ENCODE data around the gene INHBC. TPM values are rescaled to one million over a fixed set of nuclear protein-coding genes. Genes with fewer than 3 reads are reported as not detected.

Gene INHBC
- total and polyA plus RNA-seq, 2 donors (not counting 1 experiment from before 2014, with no cell fraction given), result 0.17 to 0.31 TPM

GRCh38 chr12:57459750-57460467, 25.3 kb downstream of the INHBC start, which contains the start of gene GLI1:
GLI1 (plus strand) TSS chr12:57459785; CDS start chr12:57463692, 3,907 bp downstream.
- no peaks in the 10 kb centered on the region for H4K20me1 ChIP-seq (ENCODE audit: control insufficient read depth, insufficient read depth, low read length, poor library complexity, severe bottlenecking)
- no peak for DNase-seq
- H3K27ac ChIP-seq (ENCODE audit: low read length in 2 of 2), result peak within 1 kb of the TSS; percentile 88 to 92
- POLR2A ChIA-PET, result interaction anchor here (0.6 to 3.9 kb wide), 7 partner anchors 19 to 774 kb away, joined by 3 to 39 read pairs (median 4); partner anchors contain the start of genes ARHGAP9 and DDIT3
- H3K36me3 ChIP-seq (replicated peaks in 1 of 2; ENCODE audit: control extremely low read depth in 1 of 2, control insufficient read depth in 1 of 2, extremely low read depth in 1 of 2, insufficient read depth in 2 of 2, low read length in 1 of 2), result no peaks in the 10 kb centered on the region
- intact Hi-C loops (cut with micrococcal nuclease), result loop anchor here (1.0 to 10.0 kb wide), 7 partner anchors 29 to 348 kb away; partner anchors contain the start of genes CDK4, DDIT3, MARCHF9 and R3HDM2
- no peaks in the 10 kb centered on the region for H3K27me3 Mint-ChIP-seq
- H3K27me3 ChIP-seq (replicated peaks in 1 of 4; ENCODE audit: control extremely low read depth in 1 of 4, control insufficient read depth in 3 of 4, insufficient read depth in 4 of 4, low read length in 3 of 4), result no peaks in the 10 kb centered on the region
- TF ChIP-seq CTCF (IDR thresholded peaks at IDR 0.05) (no peak), EZH2 (IDR thresholded peaks at IDR 0.05; ENCODE audit: borderline replicate concordance, insufficient read depth, low read depth, low read length, poor library complexity, severe bottlenecking) (no peak)
- H3K9ac ChIP-seq (ENCODE audit: low read length), result peak within 1 kb of the TSS; percentile 81
- H3K27ac Mint-ChIP-seq, result peak within 1 kb of the TSS; percentile 95
- ATAC-seq (ENCODE audit: low read depth), result no peak
- H3K4me3 ChIP-seq (ENCODE audit: control extremely low read depth in 1 of 5, extremely low read depth in 1 of 5, insufficient read depth in 1 of 5, low read depth in 2 of 5, low read length in 4 of 5), result peak within 1 kb of the TSS; percentile 58 to 93 (median 89)
- H3K79me2 ChIP-seq (ENCODE audit: control insufficient read depth, insufficient read depth, low read length), result peaks cover 6% of the 10 kb centered on the region
- no peaks in the 10 kb centered on the region for H3K9me3 Mint-ChIP-seq (ENCODE audit: insufficient read depth)
- H3K9me3 ChIP-seq (ENCODE audit: control extremely low read depth in 1 of 3, control insufficient read depth in 2 of 3, insufficient read depth in 1 of 3, low read length in 2 of 3), result no peaks in the 10 kb centered on the region
- peak within 1 kb of the TSS; percentile 94 for H3K4me2 ChIP-seq (replicated peaks; ENCODE audit: low read depth, low read length, poor library complexity, severe bottlenecking)
- WGBS (ENCODE audit: insufficient coverage), result 3% methylated on average over 8 of the region's 36 CpGs
- peaks cover 30 to 58% of the 10 kb centered on the region in 2 donors for H3K4me1 ChIP-seq (ENCODE audit: control insufficient read depth in 2 of 2, insufficient read depth in 2 of 2, low read length in 2 of 2)
- H2AFZ ChIP-seq (ENCODE audit: insufficient read depth, low read depth, low read length, poor library complexity, severe bottlenecking), result peak within 1 kb of the TSS; percentile 78
- H3K4me1 Mint-ChIP-seq, result peaks cover 53% of the 10 kb centered on the region
- peak within 1 kb of the TSS; percentile 98 for H3K4me3 Mint-ChIP-seq
- CTCF ChIA-PET, result interaction anchor here (0.6 to 7.6 kb wide), 19 partner anchors 10 to 217 kb away, joined by 3 to 166 read pairs (median 5); partner anchors contain the start of genes ARHGAP9, DDIT3 and MARS1

GRCh38 chr12:57460468-57460784, 25.8 kb downstream of the INHBC start:
- Mint-ChIP-seq H3K4me1 (peaks cover 52% of the 10 kb centered on the region), H3K27ac (peak overlapping the region; percentile 67), H3K4me3 (peak overlapping the region; percentile 92), H3K27me3 (no peaks in the 10 kb centered on the region), H3K9me3 (ENCODE audit: insufficient read depth) (no peaks in the 10 kb centered on the region)
- 3% methylated on average over 5 of the region's 6 CpGs for WGBS (ENCODE audit: insufficient coverage)
- ATAC-seq (ENCODE audit: low read depth), result no peak
- peak overlapping the region; percentile 78 for H2AFZ ChIP-seq (ENCODE audit: insufficient read depth, low read depth, low read length, poor library complexity, severe bottlenecking)
- H3K4me3 ChIP-seq (ENCODE audit: control extremely low read depth in 1 of 5, extremely low read depth in 1 of 5, insufficient read depth in 1 of 5, low read depth in 2 of 5, low read length in 4 of 5), result peak overlapping the region; percentile 33 to 93 (median 81)
- H3K36me3 ChIP-seq (replicated peaks in 1 of 2; ENCODE audit: control extremely low read depth in 1 of 2, control insufficient read depth in 1 of 2, extremely low read depth in 1 of 2, insufficient read depth in 2 of 2, low read length in 1 of 2), result no peaks in the 10 kb centered on the region
- POLR2A ChIA-PET, result interaction anchor here (0.6 to 3.9 kb wide), 3 partner anchors 18 to 202 kb away, joined by 4 to 39 read pairs (median 4); partner anchors contain the start of genes ARHGAP9 and DDIT3
- peaks cover 30 to 57% of the 10 kb centered on the region in 2 donors for H3K4me1 ChIP-seq (ENCODE audit: control insufficient read depth in 2 of 2, insufficient read depth in 2 of 2, low read length in 2 of 2)
- H3K9ac ChIP-seq (ENCODE audit: low read length), result peak overlapping the region; percentile 81
- intact Hi-C loops (cut with micrococcal nuclease), result no loop called here
- TF ChIP-seq EZH2 (IDR thresholded peaks at IDR 0.05; ENCODE audit: borderline replicate concordance, insufficient read depth, low read depth, low read length, poor library complexity, severe bottlenecking), result no peak
- no peak for TF ChIP-seq CTCF (IDR thresholded peaks at IDR 0.05)
- peak overlapping the region in 1 of 2 donors; percentile 0 for H3K27ac ChIP-seq (ENCODE audit: low read length in 2 of 2)
- H3K27me3 ChIP-seq (replicated peaks in 1 of 4; ENCODE audit: control extremely low read depth in 1 of 4, control insufficient read depth in 3 of 4, insufficient read depth in 4 of 4, low read length in 3 of 4), result no peaks in the 10 kb centered on the region
- H4K20me1 ChIP-seq (ENCODE audit: control insufficient read depth, insufficient read depth, low read length, poor library complexity, severe bottlenecking), result no peaks in the 10 kb centered on the region
- DNase-seq, result peak; percentile 66
- no peaks in the 10 kb centered on the region for H3K9me3 ChIP-seq (ENCODE audit: control extremely low read depth in 1 of 3, control insufficient read depth in 2 of 3, insufficient read depth in 1 of 3, low read length in 2 of 3)
- H3K79me2 ChIP-seq (ENCODE audit: control insufficient read depth, insufficient read depth, low read length), result peaks cover 6% of the 10 kb centered on the region
- H3K4me2 ChIP-seq (replicated peaks; ENCODE audit: low read depth, low read length, poor library complexity, severe bottlenecking), result peak overlapping the region; percentile 94
- CTCF ChIA-PET, result interaction anchor here (0.6 to 7.6 kb wide), 9 partner anchors 10 to 221 kb away, joined by 3 to 166 read pairs (median 3); partner anchors contain the start of genes ARHGAP9 and MARS1

Data from B cell (primary cell).